Mesenteric fat pad (tissue), 1 donor: ENCODE results near the gene POLRMT. TPM values are rescaled to one million over a fixed set of nuclear protein-coding genes. Genes with fewer than 3 reads are reported as not detected.

ENCODE experiments used
- DNase-seq: peaks from one replicate; pipeline ENCODE4 v3.0.0-alpha.2; 2020; ENCODE audit warnings: low spot score
- total RNA-seq: library from RNA; stranded (reverse); fragmentation: NEBNext Ultra II Directional; extraction: Animal tissue kit (Norgen Biotek cat#: 25700); gene quantifications from one replicate; pipeline ENCODE4 v1.2.1, GENCODE V29; 2021
- donor health status: DM: yes; HTN: yes; CAD: no.

POLRMT gene
- total RNA-seq, 1 donor from 2014 or later = 36.9 TPM

DNA sequence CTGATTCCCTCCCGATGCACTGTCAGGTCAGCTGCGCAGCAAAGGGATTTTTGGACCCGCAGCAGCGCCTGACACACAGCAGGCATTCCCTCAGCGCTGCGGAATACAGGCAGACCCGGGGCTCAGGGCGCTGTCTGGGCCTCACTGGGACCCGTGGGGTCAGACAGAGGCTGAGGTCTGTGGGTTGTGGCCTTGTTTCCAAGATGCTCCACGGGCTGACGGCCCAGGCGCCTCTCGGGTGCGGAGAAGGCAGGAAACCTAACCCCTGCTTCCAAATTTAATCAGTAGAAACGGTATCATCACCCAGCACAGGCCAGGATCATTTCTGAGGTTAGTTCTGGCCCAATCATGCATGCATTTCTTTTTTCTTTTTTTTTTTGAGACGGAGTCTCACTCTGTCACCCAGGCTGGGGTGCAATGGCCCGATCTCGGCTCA is 30.4 kb upstream of the POLRMT start:
- DNase-seq = no peak

DNA sequence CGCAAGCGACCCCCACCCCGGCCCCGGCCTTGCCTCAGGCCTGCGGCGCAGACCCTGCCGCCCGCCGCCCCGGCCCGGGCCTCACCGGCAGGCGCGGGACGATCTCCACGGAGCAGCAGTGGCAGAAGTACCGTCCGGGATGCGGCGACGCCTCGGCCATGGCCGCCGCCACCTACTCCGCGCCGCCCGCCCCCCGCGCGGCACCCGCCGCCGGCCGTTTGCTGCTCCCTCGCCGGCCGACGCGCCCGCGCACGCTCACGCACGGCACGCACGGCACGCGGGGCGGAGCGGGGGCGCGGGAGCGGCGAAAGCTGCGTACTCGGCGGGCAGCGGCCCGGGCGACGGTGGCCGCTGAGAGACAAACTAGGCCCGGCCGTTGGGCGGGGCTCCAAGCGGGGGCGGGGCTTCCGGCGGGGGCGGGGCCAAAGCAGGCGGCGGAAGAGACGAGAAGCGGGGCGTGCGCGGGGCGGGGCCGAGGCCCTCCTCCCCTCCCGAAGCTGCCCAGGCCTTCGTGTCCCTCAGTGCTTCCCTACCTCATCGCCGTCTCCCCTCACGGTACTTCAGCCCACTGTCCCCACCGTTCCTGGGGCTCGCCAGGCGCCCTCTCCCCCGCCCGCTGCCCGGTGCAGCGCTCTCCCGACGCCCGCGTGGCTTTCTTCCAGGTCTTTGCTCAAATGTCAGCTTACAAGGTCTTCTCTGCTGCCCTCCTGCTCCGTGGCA is 29.8 kb upstream of the POLRMT start, which contains the start of gene RNF126:
TSS of gene RNF126 (minus strand) at position 253 of the 720 bp plus-strand sequence. CDS start at position 160, 93 bp downstream.
- DNase-seq = peak; percentile 98

DNA sequence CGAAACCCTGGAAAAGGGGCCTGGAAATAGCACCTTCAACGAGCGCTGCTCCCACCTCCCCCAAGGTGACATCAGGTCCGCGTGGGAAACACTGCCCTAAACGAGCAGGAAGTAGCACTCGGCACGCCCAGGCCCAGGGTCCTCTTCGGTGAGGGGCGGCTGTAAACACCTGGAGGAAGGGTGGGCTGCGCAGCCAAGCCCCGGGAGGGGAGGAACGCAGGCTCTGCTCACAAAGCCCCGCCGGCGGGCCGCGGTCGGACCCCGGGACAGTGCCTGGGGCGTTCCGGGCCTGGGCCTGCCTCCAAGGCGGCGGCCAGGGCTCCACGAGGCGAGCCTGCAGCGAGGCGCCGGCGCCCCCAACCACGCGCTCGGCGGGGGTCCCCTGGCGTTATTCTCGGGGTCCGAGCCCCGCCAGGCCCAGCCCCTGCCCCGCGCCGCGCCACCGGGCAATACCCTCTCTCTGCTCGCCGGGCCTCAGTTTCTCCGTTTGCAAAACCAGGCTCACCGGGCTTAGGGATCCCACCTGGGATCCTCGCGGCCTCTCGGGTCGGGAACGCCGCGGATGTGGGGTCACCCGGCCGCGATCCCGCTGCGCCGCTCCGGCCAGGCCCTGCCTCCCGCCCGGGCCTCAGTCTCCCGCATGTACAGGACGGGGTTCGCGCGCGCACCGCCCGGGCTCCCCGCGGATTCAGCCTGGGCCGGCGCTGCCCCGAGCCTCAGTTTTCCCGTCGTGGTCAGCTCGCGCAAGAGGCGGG is 29.0 kb upstream of the POLRMT start:
- no peak for DNase-seq

DNA sequence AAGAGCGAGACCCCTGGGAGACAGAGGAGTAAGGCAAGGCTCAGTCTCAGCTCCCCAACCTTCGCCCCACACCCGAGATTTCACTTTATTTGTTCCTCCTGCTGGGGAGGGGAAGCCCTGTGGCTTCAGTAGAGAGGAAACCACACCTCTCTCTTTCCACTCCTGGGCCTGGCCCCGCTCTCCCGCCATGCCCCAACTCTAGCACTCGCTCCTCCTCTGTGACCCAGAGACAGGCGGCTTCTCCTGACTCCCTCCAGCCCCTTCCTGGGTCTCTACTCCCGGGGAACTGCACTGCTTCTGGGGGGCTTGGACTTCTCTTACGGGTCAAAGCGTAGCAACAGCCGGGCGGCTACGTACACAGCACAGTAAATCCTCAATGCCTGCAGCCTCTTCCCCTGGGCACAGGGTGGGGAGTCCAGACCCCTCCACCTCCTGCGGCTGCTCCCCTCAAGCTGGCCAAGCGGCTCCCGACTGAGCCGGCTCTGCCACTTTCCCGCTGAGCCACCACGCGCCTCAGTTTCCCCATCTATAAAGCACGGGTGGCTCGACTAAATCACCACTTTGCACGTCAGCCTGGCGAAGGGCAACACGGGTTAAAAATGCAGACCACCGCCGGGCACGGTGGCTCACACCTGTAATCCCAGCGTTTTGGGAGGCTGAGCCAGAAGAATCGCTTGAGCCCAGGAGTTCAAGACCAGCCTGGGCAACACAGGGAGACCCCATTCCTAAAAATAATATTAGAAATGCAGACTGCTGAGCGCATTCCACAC is 28.3 kb upstream of the POLRMT start:
- no peak for DNase-seq

DNA sequence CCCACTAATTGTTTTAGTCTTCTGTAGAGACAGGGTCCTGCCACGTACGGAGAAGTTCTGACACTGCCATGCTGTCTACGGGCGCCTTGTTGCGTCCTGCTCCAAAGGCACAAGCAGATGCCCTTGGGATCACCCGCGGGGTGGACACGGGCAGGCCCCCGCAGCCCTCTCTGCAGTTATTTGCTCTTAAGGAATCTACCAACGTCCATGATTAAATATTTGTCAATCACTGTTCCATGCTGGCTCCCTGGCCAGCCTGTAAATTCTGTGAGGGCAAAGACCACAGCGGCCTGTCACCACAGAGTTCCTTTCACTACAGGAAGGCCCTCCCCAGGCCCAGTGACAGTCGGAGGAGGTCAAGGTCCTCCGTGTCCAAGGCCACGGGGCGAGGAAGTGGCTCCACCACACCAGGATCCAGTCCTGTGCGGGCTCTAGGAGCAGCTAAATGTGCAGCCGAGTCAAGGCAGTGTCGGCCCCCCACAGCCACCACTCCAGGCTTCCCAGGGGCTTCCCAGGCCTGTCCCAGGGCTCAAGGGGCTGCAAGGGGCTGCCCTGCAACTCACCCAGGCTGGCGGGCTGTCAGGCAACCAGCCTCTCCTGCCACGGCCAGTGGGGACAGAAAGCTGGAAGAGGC is 27.6 kb upstream of the POLRMT start:
- no peak for DNase-seq

DNA sequence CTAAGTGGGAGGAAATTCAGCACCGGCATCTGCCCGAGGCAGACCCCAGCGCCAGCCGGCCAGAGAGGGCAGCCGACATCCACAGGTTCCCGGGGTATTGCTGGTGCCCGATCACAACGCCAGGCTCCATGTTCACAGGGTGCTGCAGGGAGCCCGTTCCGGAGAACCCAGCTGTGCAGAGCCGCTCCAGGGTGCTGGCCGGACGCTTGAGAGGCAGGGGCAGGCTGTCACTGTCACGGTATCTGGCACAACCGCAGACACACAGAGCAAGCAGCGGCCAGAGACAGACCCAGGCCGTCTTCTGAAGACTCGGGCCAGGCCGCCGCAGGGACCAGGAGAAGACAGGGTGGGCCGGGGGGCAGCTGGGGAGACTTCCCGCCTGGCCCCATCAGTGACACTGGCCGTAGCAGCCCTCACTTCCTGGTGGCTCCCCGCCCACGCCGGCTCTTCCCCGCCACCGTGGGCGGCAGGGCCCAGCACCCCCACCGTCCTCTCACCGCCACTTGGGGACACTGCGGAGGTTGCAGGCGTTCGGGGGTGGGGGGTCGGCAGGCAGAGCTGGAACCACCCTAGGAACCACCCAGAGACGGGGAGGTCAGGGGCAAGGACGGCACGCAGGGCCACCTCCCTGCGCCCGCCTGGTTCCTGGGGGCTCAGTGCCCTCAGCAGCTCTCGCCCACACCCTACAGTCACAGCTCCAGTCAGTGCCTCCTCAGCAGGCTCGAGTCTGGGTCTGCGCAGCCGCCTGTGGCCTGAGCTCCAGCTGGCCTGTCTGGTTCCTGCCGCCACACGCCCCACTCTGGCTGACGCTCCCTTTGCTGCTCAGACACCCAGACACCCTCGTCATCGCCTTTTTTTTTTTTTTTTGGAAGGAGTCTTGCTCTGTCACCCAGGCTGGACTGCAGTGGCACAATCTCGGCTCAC is 25.8 kb upstream of the POLRMT start:
- no peak for DNase-seq

DNA sequence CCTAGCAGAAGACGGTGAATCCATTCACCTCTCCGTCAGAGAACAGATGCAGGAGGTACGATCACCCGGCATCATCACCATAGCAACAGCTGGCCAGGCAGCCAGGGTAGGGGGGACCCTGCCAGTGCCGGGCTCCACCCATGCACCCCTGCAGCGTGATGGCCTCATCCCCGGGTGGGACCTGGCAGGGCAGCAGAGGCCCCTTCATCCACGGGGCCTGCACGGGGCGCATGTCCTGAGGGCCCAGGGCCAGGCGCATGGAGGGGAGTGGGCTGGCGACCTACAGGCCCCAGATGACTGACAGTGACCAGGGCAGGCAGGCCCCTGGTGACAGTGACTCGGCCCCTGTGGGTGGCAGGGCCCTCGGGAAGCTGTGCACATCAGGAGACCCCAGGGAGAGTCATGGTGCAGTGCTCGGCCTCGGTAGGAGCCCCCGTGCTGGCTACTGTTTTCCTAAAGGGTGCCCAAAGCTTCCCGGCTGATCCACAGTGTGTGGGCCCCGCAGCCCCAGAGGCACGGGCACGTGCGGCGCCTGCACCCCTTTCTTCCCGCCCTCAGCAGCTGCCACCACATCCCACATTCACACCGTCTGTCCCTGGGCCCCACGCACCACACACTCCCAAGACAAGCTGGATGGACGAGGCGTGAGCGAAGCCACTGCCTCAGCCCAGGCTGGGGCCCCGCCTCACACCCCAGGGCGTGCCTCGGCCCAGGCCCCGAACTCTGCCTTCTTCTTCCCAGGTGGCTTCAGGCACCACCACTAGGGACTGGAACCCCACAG is 24.9 kb upstream of the POLRMT start:
- no peak for DNase-seq

DNA sequence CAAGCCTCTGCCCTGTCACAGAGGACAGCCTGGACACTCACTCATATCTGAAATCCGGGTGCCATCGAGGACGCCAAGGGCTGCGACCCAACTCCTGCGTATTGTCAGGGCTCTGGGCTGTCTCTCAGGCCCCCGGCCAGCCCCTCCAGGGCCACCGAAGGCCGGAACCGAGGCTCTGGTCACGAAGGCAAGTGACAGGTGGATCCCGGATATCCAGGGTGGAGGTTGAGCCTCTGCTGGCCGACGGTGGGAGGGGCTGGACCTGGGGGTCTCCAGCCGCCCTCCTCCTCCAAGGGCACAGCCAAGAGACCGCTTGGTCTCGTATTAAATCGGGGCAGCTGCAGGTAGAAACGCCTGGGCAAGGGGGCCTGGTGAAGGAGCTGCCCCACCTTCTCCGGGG is 24.3 kb upstream of the POLRMT start:
- no peak for DNase-seq

DNA sequence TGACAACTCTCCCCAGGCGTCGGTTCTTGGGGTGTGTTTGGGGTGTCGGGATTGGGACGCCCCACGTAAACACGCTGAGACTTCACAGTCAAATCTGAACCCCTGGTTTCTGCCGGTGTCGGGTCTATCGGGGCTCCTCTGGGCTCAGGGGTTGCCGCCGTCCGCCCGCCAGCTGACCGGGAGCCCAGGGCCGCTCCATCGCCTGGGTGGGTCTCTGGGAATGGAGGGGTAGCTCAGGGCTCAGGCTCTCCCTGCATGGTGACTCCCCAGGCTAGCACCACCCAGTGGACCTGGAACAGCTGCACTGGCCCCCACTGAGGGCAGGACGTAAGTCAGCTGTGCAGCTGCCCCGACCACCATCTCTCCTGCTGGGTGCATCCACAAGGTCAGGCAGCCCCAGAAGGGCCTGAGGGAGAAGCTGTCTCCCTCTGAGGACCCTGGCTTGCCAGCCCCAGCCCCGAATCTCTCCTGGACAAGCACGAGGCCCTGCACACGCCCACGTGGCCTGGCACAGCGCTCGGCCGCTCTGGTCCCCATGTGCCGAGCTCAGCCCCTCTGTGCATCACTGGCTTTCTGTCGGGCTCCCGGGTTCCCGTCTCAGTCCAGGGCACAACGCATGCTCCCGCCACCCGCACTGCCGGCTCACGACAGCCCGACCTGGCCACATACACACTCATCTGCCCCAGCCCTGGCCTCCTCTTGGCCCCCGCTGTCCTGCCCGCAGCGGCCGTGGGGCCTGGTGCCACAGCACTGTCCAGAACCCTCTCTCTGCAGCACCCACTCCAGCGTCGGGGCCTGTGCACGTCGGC is 23.6 kb upstream of the POLRMT start:
- DNase-seq = no peak

DNA sequence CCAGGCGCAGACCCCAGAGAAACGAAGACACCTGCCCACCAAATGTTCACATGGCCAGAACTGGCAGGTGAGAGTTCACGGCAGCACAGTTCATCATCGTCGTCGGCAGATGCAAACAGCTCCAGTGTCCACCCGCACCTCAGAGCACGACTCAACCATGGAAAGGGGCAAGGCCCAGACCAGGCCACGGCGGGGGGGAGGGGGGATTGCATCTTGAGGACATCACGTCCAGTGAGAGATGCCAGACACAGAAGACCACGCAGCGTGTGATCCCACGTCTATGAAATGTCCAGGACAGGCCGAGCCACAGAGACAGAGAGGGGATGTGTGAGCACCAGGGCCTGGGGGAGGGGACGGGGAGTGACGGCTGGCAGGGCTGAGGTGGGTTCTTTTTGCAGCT is 22.4 kb upstream of the POLRMT start:
- no peak for DNase-seq

DNA sequence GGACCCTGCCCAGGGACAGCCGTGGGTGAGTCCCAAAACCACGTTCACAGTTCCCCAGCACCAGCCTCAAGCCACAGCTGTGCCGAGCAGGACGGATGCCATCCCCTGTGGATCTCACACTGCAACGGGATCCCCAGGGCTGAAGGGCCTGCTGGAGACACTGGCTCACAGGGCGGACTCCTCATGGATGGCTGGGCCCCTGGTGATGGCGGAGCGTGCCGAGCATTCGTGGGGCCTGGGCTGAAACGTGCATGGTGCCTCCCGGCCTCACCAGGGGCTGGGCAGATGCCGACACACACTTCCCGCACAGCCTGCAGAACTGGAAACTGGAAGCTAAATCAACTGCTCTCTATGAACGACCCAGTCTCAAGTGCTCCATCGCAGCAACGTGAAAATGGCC is 20.1 kb upstream of the POLRMT start:
- no peak for DNase-seq

DNA sequence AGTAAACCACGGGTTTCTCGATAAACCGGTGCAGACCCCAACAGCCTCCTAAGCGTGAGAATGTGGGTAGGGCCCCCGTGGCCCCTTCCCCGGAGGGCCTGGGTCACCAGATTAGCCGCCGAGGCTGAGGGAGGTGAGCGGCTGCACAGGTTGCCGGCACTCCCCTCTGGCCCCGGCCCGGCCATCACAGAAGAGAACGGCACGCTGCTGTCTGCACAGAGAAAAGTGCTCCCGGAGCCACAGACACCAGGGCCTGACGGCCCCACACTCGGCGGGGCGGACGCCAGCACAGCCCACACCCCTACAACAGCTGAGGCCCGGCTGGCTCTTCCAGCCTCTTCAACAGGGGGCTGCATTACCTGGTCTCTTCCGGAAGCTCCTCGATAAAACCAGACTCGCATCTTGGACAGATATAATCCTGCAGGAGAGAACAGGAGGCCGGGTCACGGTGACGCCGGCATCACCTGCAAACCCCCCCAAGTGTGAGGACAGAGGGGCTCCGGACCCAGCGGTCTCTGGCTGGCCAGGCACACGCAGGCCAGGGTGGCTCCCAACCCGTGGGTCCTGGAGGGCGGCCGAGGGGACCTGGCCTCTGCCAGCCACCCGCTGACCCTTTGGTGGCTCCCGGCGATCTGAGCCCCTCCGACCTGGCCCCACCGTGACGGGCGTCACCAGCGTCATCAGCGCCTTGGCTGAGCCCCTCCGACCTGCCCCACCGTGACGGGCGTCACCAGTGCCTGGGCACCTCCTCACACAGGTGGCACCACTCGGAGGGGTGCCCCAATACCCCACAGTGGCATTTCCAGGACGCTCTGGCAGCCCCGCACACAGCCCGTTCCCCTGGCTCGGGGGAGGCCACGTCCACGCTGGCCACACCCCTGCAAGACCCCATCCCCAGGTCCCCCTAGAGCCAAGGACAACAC is 19.4 kb upstream of the POLRMT start:
- no peak for DNase-seq

DNA sequence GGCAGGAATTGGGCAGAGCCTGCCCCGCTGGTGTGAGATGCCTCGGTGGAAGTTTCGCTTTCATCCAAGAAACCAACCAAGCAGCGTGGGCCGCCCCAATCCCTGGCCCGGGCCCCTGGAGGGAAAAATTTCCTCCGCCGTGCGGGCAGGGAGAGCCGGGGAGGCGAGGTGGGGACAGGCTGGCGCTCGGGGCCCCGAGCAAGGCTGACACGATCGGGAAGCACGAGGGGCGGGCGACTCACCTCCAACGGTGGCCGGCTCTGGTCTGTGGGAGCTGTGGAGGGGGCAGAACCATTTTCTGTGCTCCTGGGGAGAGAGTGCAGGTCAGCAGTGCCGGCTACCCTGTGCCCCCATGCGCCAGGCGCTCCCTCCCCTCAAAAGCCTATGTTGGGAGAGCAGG is 18.7 kb upstream of the POLRMT start:
- DNase-seq = no peak

DNA sequence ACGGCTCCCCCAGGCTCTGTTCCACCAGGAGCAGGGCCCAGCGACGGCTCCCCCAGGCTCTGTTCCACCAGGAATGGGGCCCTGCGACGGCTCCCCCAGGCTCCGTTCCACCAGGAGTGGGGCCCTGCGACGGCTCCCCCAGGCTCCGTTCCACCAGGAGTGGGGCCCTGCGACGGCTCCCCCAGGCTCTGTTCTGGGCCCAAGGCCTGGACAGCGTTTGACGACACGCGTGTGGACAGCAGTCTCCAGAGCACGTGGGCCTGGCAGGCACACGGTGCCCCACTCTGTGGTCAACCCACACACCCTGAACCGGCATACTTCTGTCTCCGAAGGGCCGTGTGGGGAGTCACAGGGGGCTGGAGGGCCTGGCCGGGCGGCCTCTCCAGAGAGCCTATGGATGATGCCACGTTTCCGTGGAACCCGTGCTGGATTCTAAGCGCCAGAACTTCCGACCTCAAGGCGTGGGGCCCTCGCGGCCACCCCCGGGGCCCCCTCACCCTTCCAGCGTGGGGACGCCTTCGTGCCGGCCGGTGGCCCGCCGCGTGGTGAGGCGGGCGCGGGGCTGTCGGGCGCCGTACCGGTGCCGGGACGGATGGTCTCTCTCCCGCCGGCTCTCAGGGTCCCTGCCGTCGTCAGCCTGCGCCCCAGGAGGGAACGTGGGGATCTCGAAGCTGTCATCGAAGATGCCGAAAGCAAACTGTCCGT is 17.9 kb upstream of the POLRMT start:
- no peak for DNase-seq

DNA sequence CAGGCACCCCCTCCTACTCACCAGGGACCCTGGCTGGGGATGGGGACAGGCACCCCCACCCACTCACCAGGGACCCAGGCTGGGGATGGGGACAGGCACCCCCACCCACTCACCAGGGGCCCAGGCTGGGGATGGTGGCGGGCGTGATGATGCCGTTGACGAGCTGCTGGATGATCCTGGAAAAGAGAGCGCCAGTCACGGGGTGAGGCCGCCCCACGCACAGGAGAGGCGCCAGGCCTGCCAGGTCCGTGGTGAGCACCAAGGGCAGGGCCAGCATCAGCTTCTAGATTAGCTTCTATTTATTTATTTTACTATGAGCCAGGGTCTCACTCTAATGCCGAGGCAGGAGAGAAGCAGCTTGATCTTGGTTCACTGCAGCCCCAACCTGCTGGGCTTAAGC is 16.8 kb upstream of the POLRMT start:
- DNase-seq = no peak

DNA sequence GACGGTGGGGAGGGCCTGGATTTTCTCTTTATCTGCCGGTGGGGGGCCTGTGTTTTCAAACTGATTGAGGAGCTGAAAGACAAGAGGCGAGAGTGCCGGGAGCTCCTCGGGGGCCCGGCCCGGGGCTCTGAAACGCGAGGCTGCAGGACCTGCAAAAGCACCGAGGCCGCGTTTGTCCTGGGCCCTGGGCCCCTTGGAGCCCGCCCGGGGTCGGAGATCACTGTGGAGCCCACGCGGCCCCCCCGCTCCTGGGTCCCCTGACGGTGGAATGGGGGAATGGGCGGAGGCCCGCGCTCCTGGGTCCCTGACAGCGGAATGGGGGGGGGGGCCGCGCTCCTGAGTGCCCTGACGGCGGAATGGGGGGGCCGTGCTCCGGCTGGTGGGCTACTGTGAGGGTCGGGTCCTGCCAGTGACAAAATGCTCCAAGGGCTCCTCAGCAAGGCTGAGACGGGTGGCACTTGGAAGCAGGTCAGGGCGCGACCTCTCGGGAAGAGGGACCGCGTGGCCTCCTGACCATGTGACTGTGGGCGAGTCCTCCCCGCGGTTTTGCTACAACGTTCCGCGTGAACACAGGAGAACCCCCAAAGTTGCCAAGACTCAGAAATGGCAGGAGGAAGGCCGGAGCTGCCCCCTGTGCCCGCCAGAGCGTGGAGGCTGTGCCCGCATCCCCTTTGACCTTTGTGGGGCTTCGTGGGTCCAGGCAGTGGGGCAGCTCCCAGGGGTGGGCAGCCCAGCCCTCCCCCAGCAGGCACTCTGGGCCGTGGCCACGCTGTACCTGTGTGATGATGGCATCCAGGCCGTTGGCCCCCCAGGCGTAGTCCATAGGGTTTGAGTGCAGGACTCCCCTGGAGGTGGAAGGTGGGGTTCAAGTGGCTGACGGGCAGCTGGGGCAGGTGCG is 15.8 kb upstream of the POLRMT start:
- no peak for DNase-seq
